ENCODE measurements around the gene MALT1. TPM values are rescaled to one million over a fixed set of nuclear protein-coding genes. Genes with fewer than 3 reads are reported as not detected.
"Not testable (repeated sequence)": the region's sequence is repeated elsewhere in the genome, so short reads cannot be mapped to it uniquely, and the experiment has no call there.

Gene MALT1
- total RNA-seq, 6 donors from 2014 or later: 17.1 to 29.3 (median 24.6) TPM

DNA sequence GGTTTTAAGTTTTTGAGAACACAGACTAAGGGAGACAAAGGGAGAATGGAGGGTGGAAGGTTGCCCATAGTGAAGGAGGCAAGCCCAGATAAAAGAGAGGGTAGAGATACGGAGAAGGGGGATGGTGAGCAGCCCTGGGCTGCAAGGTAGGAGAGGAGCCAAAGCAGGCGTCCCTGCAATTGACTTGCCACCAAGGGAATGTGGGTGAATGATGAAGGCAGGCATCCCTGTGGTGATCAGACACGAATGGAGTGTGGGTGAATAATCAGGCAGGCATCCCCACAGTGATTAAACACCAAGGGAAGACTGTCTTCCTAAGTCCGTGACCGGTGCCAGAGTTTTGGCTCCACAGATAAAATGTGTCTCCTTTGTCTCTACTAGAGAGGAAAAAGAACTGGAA, 25.9 kb upstream of the MALT1 start:
- no peaks in the 10 kb centered on the region for H3K9me3 ChIP-seq
- WGBS, 2 donors: 83 to 88% methylated on average over 5 of the region's 5 CpGs
- TF ChIP-seq, protein P1, sequence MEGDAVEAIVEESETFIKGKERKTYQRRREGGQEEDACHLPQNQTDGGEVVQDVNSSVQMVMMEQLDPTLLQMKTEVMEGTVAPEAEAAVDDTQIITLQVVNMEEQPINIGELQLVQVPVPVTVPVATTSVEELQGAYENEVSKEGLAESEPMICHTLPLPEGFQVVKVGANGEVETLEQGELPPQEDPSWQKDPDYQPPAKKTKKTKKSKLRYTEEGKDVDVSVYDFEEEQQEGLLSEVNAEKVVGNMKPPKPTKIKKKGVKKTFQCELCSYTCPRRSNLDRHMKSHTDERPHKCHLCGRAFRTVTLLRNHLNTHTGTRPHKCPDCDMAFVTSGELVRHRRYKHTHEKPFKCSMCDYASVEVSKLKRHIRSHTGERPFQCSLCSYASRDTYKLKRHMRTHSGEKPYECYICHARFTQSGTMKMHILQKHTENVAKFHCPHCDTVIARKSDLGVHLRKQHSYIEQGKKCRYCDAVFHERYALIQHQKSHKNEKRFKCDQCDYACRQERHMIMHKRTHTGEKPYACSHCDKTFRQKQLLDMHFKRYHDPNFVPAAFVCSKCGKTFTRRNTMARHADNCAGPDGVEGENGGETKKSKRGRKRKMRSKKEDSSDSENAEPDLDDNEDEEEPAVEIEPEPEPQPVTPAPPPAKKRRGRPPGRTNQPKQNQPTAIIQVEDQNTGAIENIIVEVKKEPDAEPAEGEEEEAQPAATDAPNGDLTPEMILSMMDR (IDR thresholded peaks at IDR 0.05): no peak
- TF ChIP-seq POLR2A (IDR thresholded peaks at IDR 0.05) (no peak), POLR2AphosphoS5 (IDR thresholded peaks at IDR 0.05) (no peak), EP300 (IDR thresholded peaks at IDR 0.05) (no peak)

DNA sequence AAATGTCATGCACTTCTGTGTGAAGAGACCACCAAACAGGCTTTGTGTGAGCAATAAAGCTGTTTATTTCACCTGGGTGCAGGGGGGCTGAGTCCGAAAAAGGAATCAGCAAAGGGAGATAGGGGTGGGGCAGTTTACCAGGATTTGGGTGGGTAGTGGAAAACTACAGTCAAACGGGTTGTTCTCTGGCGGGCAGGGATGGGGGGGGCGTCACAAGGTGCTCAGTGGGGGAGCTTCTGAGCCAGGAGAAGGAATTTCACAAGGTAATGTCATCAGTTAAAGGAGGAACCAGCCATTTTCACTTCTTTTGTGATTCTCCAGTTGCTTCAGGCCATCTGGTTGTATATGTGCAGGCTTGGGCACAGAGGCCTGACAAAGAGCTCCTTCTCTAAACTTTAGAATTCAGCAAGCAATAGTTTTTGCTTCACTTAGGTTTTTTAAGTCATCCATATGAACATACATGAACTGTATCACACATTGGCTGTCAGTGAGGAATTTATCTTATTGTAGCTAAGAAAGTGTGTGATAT, 24.9 kb upstream of the MALT1 start:
- ATAC-seq (ENCODE audit: low FRiP score in 2 of 2): no peak
- H3K27me3 ChIP-seq: no peaks in the 10 kb centered on the region
- no peaks in the 10 kb centered on the region for H3K4me1 ChIP-seq
- H3K4me3 ChIP-seq: no peak overlapping the region
- H3K27ac ChIP-seq: no peak overlapping the region
- TF ChIP-seq POLR2A (IDR thresholded peaks at IDR 0.05): no peak
- TF ChIP-seq, protein P1 (IDR thresholded peaks at IDR 0.05): no peak
- no peak for TF ChIP-seq POLR2AphosphoS5 (IDR thresholded peaks at IDR 0.05)
- no peaks in the 10 kb centered on the region for H3K36me3 ChIP-seq
- DNase-seq: no peak
- H3K9me3 ChIP-seq: no peaks in the 10 kb centered on the region
- WGBS, 2 donors: 95% methylated on average over 4 of the region's 4 CpGs

More for the DNA sequence above, 25.9 kb upstream of the MALT1 start:
- no peak overlapping the region for H3K27ac ChIP-seq
- DNase-seq (no peak), ATAC-seq (ENCODE audit: low FRiP score in 2 of 2) (no peak)
- H3K4me1 ChIP-seq: no peaks in the 10 kb centered on the region
- H3K4me3 ChIP-seq: no peak overlapping the region
- no peaks in the 10 kb centered on the region for H3K36me3 ChIP-seq
- H3K27me3 ChIP-seq: no peaks in the 10 kb centered on the region

DNA sequence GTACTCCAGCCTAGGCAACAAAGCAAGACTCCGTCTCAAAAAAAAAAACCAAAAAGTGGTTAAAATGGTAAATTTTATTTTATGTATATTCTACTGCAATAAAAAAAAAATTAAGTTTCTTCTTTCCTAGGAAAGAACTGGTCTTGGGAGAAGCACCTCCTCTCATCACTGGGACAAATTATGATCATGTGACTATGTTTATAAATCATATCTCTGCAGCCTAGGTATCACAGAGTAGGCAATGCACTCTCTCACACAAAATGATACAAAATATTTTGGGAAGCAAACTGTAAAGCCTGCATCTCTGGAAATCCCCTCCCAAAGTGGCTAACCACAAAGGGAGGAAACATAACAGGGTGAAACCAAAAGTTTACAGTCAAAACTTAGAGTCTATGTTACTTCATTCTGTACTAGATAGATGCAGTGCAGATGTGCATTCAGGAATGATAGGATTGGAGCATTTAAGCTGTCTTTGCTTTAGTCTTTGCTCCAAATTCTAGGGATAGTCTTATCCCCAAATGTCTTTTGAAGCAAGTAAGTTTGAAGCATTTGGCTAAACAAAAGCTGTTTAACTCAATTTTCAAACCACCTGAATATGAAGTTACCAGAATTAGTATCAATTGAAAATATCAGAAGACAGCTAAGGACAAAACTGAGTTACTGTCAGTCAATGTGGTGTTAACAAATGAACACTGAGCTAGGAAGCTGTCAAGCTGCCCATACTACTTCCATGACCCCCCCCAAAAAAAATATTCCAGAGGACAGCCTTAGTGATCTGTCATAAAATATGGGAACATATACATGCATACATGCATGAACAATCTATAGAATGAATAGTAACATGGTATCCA, 21.1 kb upstream of the MALT1 start:
- no peak overlapping the region for H3K4me3 ChIP-seq
- no peak for DNase-seq
- no peak for TF ChIP-seq POLR2AphosphoS5 (IDR thresholded peaks at IDR 0.05)
- TF ChIP-seq POLR2A (IDR thresholded peaks at IDR 0.05): no peak
- no peaks in the 10 kb centered on the region for H3K9me3 ChIP-seq
- no peak for ATAC-seq (ENCODE audit: low FRiP score in 2 of 2)
- no peaks in the 10 kb centered on the region for H3K27me3 ChIP-seq
- no peaks in the 10 kb centered on the region for H3K36me3 ChIP-seq
- H3K4me1 ChIP-seq: no peaks in the 10 kb centered on the region
- 80 to 92% methylated on average over 1 of the region's 1 CpG for WGBS, 2 donors
- no peak overlapping the region for H3K27ac ChIP-seq

DNA sequence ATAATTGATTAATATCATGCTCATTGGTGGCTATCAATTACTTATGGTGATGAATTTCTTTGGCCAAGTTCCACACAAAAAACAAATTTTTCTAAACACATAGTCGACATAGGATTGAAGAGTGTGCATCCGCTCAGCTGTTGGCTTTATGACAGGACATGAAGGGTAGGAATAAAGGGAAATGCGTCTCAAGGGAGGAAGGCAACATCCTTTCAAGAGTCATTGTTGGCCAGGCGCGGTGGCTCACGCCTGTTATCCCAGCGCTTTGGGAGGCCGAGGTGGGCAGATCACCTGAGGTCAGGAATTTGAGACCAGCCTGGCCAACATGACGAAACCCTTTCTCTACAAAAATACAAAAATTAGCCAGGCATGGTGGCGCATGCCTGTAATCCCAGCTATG, 20.4 kb upstream of the MALT1 start:
- not testable (repeated sequence) for H3K27me3 ChIP-seq; H3K4me1 ChIP-seq; H3K9me3 ChIP-seq; H3K27ac ChIP-seq; H3K36me3 ChIP-seq; ATAC-seq (ENCODE audit: low FRiP score in 2 of 2); H3K4me3 ChIP-seq
- peak in 1 of 2 donors; percentile 21 for DNase-seq
- WGBS, 2 donors: 80 to 89% methylated on average over 10 of the region's 10 CpGs

DNA sequence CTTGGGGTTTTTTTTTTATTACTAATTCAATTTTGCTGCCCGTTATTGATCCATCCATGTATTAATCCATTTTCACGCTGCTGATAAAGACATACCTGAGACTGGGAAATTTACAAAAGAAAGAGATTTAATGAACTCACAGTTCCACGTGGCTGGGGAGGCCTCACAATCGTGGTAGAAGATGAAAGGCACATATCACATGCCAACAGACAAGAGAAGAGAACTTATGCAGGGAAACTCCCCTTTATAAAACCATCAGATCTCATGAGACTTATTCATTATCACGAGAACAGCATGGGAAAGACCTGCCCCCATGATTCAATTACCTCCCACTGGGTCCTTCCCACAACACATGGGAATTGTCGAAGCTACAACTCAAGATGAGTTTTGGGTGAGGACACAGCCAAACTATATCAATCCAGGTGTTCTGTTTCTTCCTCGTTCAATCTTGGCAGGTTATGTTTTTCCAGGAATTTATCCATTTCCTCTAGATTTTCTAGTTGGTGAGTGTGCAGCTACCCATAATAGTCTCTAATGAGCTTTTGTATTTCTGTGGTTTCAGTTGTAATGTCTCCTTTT, 18.0 kb upstream of the MALT1 start:
- not testable (repeated sequence) for H3K27ac ChIP-seq; ATAC-seq (ENCODE audit: low FRiP score in 2 of 2); H3K27me3 ChIP-seq; H3K4me3 ChIP-seq; DNase-seq; H3K36me3 ChIP-seq; H3K9me3 ChIP-seq
- H3K4me1 ChIP-seq: peaks cover 0 to 10% (median 6%) of the 10 kb centered on the region in 4 donors
- WGBS, 2 donors: 85 to 91% methylated on average over 7 of the region's 7 CpGs

DNA sequence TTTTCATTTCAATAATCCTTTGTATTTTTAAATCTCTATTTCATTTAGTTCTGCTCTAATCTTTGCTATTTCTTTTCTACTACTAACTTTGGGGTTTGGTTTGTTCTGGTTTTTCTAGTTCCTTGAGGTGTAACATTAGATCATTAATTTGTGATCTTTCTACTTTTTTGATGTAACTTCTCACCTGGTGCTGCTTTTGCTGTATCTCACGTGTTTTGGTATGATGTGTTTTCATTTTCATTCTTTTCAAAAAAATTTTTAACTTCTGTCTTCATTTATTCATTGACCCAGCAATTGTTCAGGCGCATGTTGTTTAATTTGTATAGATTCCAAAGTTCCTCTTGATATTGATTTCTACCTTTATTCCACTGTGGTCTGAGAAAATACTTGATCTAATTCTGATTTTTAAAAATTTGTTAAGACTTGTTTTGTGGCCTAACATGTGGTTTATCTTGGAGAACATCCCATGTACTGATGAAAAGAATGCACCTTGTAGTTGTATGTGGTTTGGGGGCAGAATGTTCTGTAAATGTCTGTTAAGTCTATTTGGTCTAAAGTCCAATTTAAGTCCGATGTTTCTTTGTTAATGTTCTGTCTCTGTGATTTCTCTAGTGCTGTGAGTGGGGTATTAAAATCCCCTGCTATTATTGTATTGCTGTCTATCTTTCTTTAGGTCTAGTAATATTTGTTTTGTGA, 17.3 kb upstream of the MALT1 start:
- TF ChIP-seq POLR2AphosphoS5 (IDR thresholded peaks at IDR 0.05): no peak
- TF ChIP-seq, protein P1 (IDR thresholded peaks at IDR 0.05): no peak
- no peak for TF ChIP-seq POLR2A (IDR thresholded peaks at IDR 0.05)
- TF ChIP-seq EP300 (IDR thresholded peaks at IDR 0.05): no peak
- H3K9me3 ChIP-seq: no peaks in the 10 kb centered on the region
- no peak overlapping the region for H3K27ac ChIP-seq
- H3K27me3 ChIP-seq: no peaks in the 10 kb centered on the region
- H3K4me1 ChIP-seq: peaks cover 0 to 13% (median 6%) of the 10 kb centered on the region in 4 donors
- no peak overlapping the region for H3K4me3 ChIP-seq
- no peaks in the 10 kb centered on the region for H3K36me3 ChIP-seq
- no peak for DNase-seq
- WGBS, 2 donors: 43 to 87% methylated on average over 3 of the region's 3 CpGs
- ATAC-seq (ENCODE audit: low FRiP score in 2 of 2): no peak
